Uterus (tissue), 2 donors: Measurements from ENCODE around the gene LBHD1.

Source experiments
- POLR2A ChIP-seq, 2 donors: fragments of 450-650 bp; IDR thresholded peaks; one replicate each; pipeline ENCODE4 v1.6.1; 2016; ENCODE audit warnings: antibody characterized with exemption in 2 of 2, mild to moderate bottlenecking in 1 of 2, moderate library complexity in 1 of 2
- TF ChIP-seq, protein P1 (sequence below), 4 experiments: fragments of 200-600 bp in 2 of 4; fragments of 450-650 bp in 2 of 4; sonication (generic) in 2 of 4; IDR thresholded peaks; one replicate each; pipeline ENCODE4 v1.5.1; 2016 to 2019; ENCODE audit warnings: antibody characterized with exemption in 4 of 4, mild to moderate bottlenecking in 2 of 4, moderate library complexity in 1 of 4

DNA sequence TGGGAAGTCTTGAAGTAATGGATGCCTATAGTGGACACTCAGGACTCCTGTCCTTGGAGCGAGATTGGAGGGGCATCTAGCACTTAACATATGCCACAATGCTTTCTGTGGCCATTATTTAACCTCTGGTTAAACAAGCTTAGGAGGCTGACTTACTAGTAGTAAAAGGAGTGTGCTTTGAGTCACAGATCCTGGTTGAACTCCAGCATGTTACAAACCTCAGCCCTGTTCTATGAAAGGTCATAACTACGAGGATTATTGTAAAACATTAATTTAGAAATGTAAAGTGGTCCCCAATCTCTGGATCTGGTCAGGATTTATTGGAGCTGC is 1.1 kb upstream of the LBHD1 start:
- TF ChIP-seq, protein P1, sequence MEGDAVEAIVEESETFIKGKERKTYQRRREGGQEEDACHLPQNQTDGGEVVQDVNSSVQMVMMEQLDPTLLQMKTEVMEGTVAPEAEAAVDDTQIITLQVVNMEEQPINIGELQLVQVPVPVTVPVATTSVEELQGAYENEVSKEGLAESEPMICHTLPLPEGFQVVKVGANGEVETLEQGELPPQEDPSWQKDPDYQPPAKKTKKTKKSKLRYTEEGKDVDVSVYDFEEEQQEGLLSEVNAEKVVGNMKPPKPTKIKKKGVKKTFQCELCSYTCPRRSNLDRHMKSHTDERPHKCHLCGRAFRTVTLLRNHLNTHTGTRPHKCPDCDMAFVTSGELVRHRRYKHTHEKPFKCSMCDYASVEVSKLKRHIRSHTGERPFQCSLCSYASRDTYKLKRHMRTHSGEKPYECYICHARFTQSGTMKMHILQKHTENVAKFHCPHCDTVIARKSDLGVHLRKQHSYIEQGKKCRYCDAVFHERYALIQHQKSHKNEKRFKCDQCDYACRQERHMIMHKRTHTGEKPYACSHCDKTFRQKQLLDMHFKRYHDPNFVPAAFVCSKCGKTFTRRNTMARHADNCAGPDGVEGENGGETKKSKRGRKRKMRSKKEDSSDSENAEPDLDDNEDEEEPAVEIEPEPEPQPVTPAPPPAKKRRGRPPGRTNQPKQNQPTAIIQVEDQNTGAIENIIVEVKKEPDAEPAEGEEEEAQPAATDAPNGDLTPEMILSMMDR (IDR thresholded peaks at IDR 0.05), result no peak
- no peak for TF ChIP-seq POLR2A (IDR thresholded peaks at IDR 0.05)
